Choroid plexus epithelial cell (primary cell): Measurements from ENCODE around the gene EPS8L2.

Source experiments
- DNase-seq: peaks from one replicate; pipeline ENCODE4 v3.0.0-alpha.2; 2010; ENCODE audit warnings: low read depth
- H3K4me3 ChIP-seq: 2 replicates; pipeline ENCODE4 v1.5.1; 2011; ENCODE audit warnings: low read depth, mild to moderate bottlenecking, control low read depth, low read length, moderate library complexity
- TF ChIP-seq, protein P1 (sequence below): conservative IDR thresholded peaks from 2 replicates; pipeline ENCODE4 v1.5.1; 2011; ENCODE audit warnings: low read depth, mild to moderate bottlenecking, control low read depth, inconsistent platforms, low read length, moderate library complexity

The EPS8L2 gene

DNA sequence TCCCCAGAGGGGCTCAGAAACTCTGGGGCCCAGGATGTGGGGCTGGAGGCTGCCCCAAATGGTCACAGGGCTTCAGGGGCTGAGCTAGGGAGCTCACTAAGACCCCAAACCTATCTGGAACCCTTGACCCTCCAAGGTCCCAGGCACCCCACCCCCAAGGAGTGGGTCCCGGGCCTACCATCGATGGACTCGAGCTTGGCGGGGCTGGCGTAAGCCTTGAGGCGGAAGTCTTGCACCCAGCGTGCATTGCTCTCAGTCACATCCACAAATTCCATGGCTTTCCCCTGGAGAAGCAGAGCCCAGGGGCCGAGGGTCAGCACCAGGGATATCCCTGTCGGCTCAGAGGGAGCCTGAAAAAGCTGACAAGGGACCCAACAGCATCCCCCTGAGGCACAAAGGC, 67.8 kb downstream of the EPS8L2 start:
- TF ChIP-seq, protein P1, sequence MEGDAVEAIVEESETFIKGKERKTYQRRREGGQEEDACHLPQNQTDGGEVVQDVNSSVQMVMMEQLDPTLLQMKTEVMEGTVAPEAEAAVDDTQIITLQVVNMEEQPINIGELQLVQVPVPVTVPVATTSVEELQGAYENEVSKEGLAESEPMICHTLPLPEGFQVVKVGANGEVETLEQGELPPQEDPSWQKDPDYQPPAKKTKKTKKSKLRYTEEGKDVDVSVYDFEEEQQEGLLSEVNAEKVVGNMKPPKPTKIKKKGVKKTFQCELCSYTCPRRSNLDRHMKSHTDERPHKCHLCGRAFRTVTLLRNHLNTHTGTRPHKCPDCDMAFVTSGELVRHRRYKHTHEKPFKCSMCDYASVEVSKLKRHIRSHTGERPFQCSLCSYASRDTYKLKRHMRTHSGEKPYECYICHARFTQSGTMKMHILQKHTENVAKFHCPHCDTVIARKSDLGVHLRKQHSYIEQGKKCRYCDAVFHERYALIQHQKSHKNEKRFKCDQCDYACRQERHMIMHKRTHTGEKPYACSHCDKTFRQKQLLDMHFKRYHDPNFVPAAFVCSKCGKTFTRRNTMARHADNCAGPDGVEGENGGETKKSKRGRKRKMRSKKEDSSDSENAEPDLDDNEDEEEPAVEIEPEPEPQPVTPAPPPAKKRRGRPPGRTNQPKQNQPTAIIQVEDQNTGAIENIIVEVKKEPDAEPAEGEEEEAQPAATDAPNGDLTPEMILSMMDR, result no peak
- H3K4me3 ChIP-seq, result no peak overlapping the region
- no peak for DNase-seq

DNA sequence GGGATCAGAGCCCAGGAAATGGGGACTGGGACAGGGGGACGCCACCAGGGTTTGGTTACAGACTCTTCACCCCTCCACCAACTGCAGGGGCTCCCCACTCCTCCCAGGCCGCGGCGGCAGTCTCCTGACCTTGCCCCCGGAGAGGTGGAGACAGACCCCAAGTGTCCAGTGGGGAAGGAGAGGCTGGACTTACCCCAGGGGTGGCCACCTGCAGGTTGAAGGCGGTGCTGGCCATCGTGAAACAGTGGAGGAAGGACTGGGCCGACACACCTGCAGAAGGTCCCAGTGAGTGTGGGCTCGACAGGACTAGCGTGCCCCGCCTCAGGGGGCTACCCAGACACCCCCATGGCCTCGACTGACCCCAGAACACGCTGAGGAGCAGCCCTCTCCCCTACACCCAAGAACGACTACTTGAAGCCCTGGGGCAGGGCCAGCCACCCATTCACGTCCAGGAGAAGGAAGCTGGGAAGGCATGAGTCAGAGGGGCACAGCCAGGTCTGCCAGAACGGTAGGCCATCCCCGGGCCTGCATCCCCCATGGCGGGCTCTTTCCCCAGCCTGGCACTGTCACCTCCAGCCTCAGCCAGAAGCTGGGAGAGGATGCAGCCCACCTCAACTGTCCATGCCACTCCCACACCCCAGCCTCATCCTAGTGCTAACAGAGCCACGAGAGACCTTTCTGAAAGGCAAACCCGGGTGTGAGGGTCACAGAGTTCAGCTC, 69.0 kb downstream of the EPS8L2 start:
- TF ChIP-seq, protein P1, result no peak
- peak overlapping the region; percentile 18 for H3K4me3 ChIP-seq
- no peak for DNase-seq

DNA sequence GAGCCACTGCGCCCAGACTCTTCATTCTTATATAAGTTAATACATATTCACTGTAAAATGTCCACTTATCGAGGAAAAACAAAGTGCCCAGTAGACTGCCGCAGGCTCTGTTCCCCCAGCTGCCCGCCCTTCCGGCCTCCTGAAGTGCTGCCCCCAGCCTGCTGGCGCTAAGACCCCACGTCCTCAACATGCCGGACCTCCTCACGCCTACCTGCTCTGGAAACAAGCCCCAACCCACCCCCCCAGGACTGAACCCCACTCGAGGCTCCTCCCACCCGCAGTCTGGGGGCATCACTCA, 70.2 kb downstream of the EPS8L2 start:
- TF ChIP-seq, protein P1, result no peak
- peak overlapping the region; percentile 88 for H3K4me3 ChIP-seq
- DNase-seq, result no peak

DNA sequence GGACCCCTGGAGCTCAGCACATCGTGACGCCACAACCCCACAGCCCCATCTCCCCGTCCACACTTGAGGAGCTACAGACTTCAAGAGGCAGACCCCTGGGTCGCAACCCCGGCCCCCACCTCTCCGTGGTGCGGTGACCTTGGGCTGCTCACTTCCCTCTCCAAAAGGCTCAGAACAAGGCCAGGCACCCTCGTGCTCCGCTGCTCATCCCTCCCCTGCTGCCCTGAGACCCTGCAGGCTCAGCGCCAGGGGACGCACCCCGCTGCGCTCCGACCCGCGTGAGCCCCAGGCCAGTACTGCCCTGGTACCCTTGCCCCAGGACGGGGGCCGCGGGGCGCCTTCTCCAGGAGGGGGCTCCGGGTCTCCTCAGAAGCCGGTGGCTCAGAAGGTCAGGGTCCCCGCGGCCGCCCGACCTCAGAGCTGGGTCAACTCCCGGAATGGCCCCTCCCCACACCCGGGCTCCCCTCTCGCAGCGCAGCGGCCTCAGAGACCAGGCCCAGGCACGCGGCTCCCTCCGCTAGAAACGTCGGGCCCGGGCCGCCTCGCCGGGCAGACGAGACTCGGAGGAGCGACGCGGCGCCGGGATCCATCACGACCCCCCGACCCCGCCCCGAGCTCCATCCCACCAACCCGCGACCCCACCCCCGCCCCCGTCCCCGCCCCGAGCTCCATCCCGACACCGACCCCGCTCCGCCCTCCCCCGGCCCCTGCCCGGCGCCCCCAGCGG, 70.7 kb downstream of the EPS8L2 start:
- peak overlapping the region; percentile 88 for H3K4me3 ChIP-seq
- peak; percentile 34 for DNase-seq
- TF ChIP-seq, protein P1, result no peak
